CD14-positive monocyte (primary cell): ENCODE results near the gene STARD7. TPM values are rescaled to one million over a fixed set of nuclear protein-coding genes. Genes with fewer than 3 reads are reported as not detected.
A peak's percentile ranks its signal among the peaks of the same experiment; 100 is the strongest.

ENCODE experiments used
- DNase-seq, 3 donors: peaks; one replicate each; pipeline ENCODE4 v3.0.0-alpha.2; 2011 to 2022
- H2AFZ ChIP-seq: 2 replicates; pipeline ENCODE4 v1.6.0; 2012; ENCODE audit warnings: mild to moderate bottlenecking, low read depth, low read length, inconsistent platforms; ENCODE audit not compliant: insufficient read depth, poor library complexity, severe bottlenecking
- H3K27ac ChIP-seq, 2 donors: 1 replicate in 1 of 2; 2 replicates in 1 of 2; pipeline ENCODE4 v1.5.1; 2012 to 2013; ENCODE audit warnings: low read length in 2 of 2, control low read depth in 1 of 2, inconsistent platforms in 1 of 2, low read depth in 1 of 2, mild to moderate bottlenecking in 1 of 2
- H3K27me3 ChIP-seq, 2 donors: one replicate each; pipeline versions ENCODE4 v1.6.0 to v1.6.1; 2011 to 2013; ENCODE audit warnings: low read length in 2 of 2; ENCODE audit not compliant: control insufficient read depth in 2 of 2, insufficient read depth in 2 of 2
- H3K36me3 ChIP-seq, 2 donors: replicated peaks in 1 of 2; 1 replicate in 1 of 2; 2 replicates in 1 of 2; pipeline versions ENCODE4 v1.5.1 to v1.6.1; 2012 to 2013; ENCODE audit warnings: low read length in 2 of 2, control low read depth in 1 of 2, inconsistent platforms in 1 of 2, mild to moderate bottlenecking in 1 of 2; ENCODE audit not compliant: insufficient read depth in 2 of 2, control insufficient read depth in 1 of 2
- H3K4me1 ChIP-seq, 2 donors: 1 replicate in 1 of 2; 2 replicates in 1 of 2; pipeline versions ENCODE4 v1.5.1 to v1.6.1; 2012 to 2013; ENCODE audit warnings: low read length in 2 of 2, control low read depth in 1 of 2, inconsistent platforms in 1 of 2, mild to moderate bottlenecking in 1 of 2, moderate library complexity in 1 of 2; ENCODE audit not compliant: insufficient read depth in 2 of 2, control insufficient read depth in 1 of 2
- H3K4me2 ChIP-seq: replicated peaks from 2 replicates; pipeline ENCODE3; 2012; ENCODE audit warnings: low read length, moderate library complexity, mild to moderate bottlenecking; ENCODE audit not compliant: poor library complexity, severe bottlenecking; ENCODE audit errors: extremely low read depth
- H3K4me3 ChIP-seq, 3 experiments: fragments of 200-600 bp in 1 of 3; sonication (generic) in 1 of 3; replicated peaks in 1 of 3; 1 replicate in 2 of 3; 2 replicates in 1 of 3; pipeline ENCODE4 v1.5.1; 2011 to 2013; ENCODE audit warnings: low read length in 3 of 3, mild to moderate bottlenecking in 3 of 3, control low read depth in 2 of 3, low read depth in 2 of 3, inconsistent platforms in 1 of 3, moderate library complexity in 1 of 3
- H3K79me2 ChIP-seq: 2 replicates; pipeline ENCODE4 v1.6.0; 2012; ENCODE audit warnings: mild to moderate bottlenecking, control low read depth, inconsistent platforms, low read length, moderate library complexity; ENCODE audit not compliant: insufficient read depth
- H3K9ac ChIP-seq: 2 replicates; pipeline ENCODE4 v1.6.0; 2017; ENCODE audit warnings: low read length, mild to moderate bottlenecking; ENCODE audit not compliant: insufficient read depth, poor library complexity, severe bottlenecking
- H3K9me3 ChIP-seq, 2 donors: replicated peaks in 1 of 2; 1 replicate in 1 of 2; 2 replicates in 1 of 2; pipeline versions ENCODE4 v1.5.1 to v1.6.1; 2012 to 2013; ENCODE audit warnings: low read length in 2 of 2, control low read depth in 1 of 2; ENCODE audit not compliant: control insufficient read depth in 1 of 2, insufficient read depth in 1 of 2
- H4K20me1 ChIP-seq: 2 replicates; pipeline ENCODE4 v1.6.0; 2012; ENCODE audit warnings: mild to moderate bottlenecking, low read length, control low read depth, moderate library complexity; ENCODE audit not compliant: insufficient read depth
- H3K27ac Mint-ChIP-seq, 7 donors: one replicate each; pipeline ENCODE4 v1.8.0; 2020; ENCODE audit warnings: mild to moderate bottlenecking in 7 of 7, mixed read lengths in 7 of 7, moderate library complexity in 6 of 7, inconsistent platforms in 2 of 7
- H3K27me3 Mint-ChIP-seq, 3 donors: one replicate each; pipeline ENCODE4 v1.8.0; 2021 to 2022; ENCODE audit warnings: low read depth in 3 of 3, mild to moderate bottlenecking in 3 of 3, mixed read lengths in 3 of 3, moderate library complexity in 3 of 3, inconsistent platforms in 1 of 3
- H3K36me3 Mint-ChIP-seq, 2 donors: one replicate each; pipeline ENCODE4 v1.8.0; 2020; ENCODE audit warnings: mixed read lengths in 2 of 2, inconsistent platforms in 1 of 2, mild to moderate bottlenecking in 1 of 2
- H3K4me1 Mint-ChIP-seq: one replicate; pipeline ENCODE4 v1.8.0; 2020; ENCODE audit warnings: mild to moderate bottlenecking, mixed read lengths
- H3K4me3 Mint-ChIP-seq, 2 donors: one replicate each; pipeline ENCODE4 v1.8.0; 2020; ENCODE audit warnings: mild to moderate bottlenecking in 2 of 2, mixed read lengths in 2 of 2, moderate library complexity in 1 of 2
- H3K9me3 Mint-ChIP-seq, 7 donors: one replicate each; pipeline ENCODE4 v1.8.0; 2020 to 2022; ENCODE audit warnings: mixed read lengths in 7 of 7, mild to moderate bottlenecking in 6 of 7, moderate library complexity in 6 of 7, inconsistent platforms in 2 of 7
- WGBS: methylation state at CpG from one replicate; pipeline ENCODE4 v1.1.5; 2013; ENCODE audit warnings: missing lambda C conversion rate; ENCODE audit not compliant: insufficient coverage; 5-methylcytosine and 5-hydroxymethylcytosine counted together
- intact Hi-C, 2 donors: fragments of 100-400 bp; cut with micrococcal nuclease; formaldehyde crosslinking; loops; one replicate each; pipeline versions ENCODE4 v1.15.0 to v1.15.1; 2023
- polyA plus RNA-seq, 3 donors: library from polyadenylated mRNA; depleted of rRNA in 1 of 3; unstranded in 2 of 3; stranded (reverse) in 1 of 3; fragments of 300-500 nt in 2 of 3; fragments of >200 nt in 1 of 3; fragmentation: Illumina TruSeq in 2 of 3; gene quantifications; 1 replicate in 2 of 3; 2 replicates in 1 of 3; pipeline ENCODE4 v1.2.3, GENCODE V29; 2012 to 2021
- TF ChIP-seq, protein P1 (sequence below): fragments of 200-600 bp; IDR thresholded peaks from one replicate; pipeline ENCODE4 v1.8.0; 2022; ENCODE audit warnings: antibody characterized with exemption, mild to moderate bottlenecking

Gene STARD7
- polyA plus RNA-seq, 3 donors = 38.0 to 179 (median 172) TPM

- Histone ChIP-seq H2AFZ (no peak overlapping the region), H3K4me1 (no peaks in the 10 kb centered on the region), H3K9ac (no peak overlapping the region), H3K4me2 (no peak overlapping the region), H3K36me3 (no peaks in the 10 kb centered on the region), H3K9me3 (no peaks in the 10 kb centered on the region), H4K20me1 (no peaks in the 10 kb centered on the region), H3K27ac (no peak overlapping the region), H3K4me3 (no peak overlapping the region), H3K27me3 (no peaks in the 10 kb centered on the region), H3K79me2 (no peaks in the 10 kb centered on the region)
- Mint-ChIP-seq H3K27ac (peak overlapping the region in 1 of 7 donors; percentile 30), H3K36me3 (no peaks in the 10 kb centered on the region), H3K9me3 (no peaks in the 10 kb centered on the region), H3K27me3 (peaks cover 3 to 7% (median 6%) of the 10 kb centered on the region in 3 donors), H3K4me3 (no peak overlapping the region), H3K4me1 (peaks cover under 1% of the 10 kb centered on the region)
- 88% methylated on average over 7 of the region's 8 CpGs for WGBS
- peak in 1 of 3 donors; percentile 27 for DNase-seq
- intact Hi-C loops = no loop called here
- TF ChIP-seq, protein P1, sequence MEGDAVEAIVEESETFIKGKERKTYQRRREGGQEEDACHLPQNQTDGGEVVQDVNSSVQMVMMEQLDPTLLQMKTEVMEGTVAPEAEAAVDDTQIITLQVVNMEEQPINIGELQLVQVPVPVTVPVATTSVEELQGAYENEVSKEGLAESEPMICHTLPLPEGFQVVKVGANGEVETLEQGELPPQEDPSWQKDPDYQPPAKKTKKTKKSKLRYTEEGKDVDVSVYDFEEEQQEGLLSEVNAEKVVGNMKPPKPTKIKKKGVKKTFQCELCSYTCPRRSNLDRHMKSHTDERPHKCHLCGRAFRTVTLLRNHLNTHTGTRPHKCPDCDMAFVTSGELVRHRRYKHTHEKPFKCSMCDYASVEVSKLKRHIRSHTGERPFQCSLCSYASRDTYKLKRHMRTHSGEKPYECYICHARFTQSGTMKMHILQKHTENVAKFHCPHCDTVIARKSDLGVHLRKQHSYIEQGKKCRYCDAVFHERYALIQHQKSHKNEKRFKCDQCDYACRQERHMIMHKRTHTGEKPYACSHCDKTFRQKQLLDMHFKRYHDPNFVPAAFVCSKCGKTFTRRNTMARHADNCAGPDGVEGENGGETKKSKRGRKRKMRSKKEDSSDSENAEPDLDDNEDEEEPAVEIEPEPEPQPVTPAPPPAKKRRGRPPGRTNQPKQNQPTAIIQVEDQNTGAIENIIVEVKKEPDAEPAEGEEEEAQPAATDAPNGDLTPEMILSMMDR = no peak
Observed at GRCh38 chr2:96136129-96136720, 72.4 kb downstream of the STARD7 start.

GRCh38 chr2:96135621-96136020 lies 73.0 kb downstream of the STARD7 start:
- Mint-ChIP-seq H3K4me1 (no peaks in the 10 kb centered on the region), H3K27ac (no peak overlapping the region), H3K9me3 (no peaks in the 10 kb centered on the region), H3K4me3 (no peak overlapping the region), H3K27me3 (peaks cover 3 to 7% (median 6%) of the 10 kb centered on the region in 3 donors), H3K36me3 (no peaks in the 10 kb centered on the region)
- WGBS = 93% methylated on average over 5 of the region's 5 CpGs
- no peak overlapping the region for H2AFZ ChIP-seq
- intact Hi-C loops = no loop called here
- no peaks in the 10 kb centered on the region for H3K36me3 ChIP-seq
- H3K27me3 ChIP-seq = no peaks in the 10 kb centered on the region
- H3K4me3 ChIP-seq = no peak overlapping the region
- H3K4me2 ChIP-seq = no peak overlapping the region
- H3K79me2 ChIP-seq = no peaks in the 10 kb centered on the region
- H3K9me3 ChIP-seq = no peaks in the 10 kb centered on the region
- TF ChIP-seq, protein P1 = no peak
- no peaks in the 10 kb centered on the region for H4K20me1 ChIP-seq
- H3K9ac ChIP-seq = no peak overlapping the region
- H3K27ac ChIP-seq = no peak overlapping the region
- H3K4me1 ChIP-seq = no peaks in the 10 kb centered on the region
- DNase-seq = peak in 1 of 3 donors; percentile 31
